Endodermal cell (in vitro differentiated cells): ENCODE results near the gene OPA1. TPM values are rescaled to one million over a fixed set of nuclear protein-coding genes. Genes with fewer than 3 reads are reported as not detected.

ENCODE experiments used
- DNase-seq: peaks from one replicate; pipeline ENCODE4 v3.0.0-alpha.2; 2017
- H3K27ac ChIP-seq: 2 replicates; pipeline ENCODE4 v1.5.1; 2013; ENCODE audit warnings: mild to moderate bottlenecking, low read depth, low read length, moderate library complexity
- H3K27me3 ChIP-seq: 2 replicates; pipeline ENCODE4 v1.6.1; 2013; ENCODE audit warnings: mild to moderate bottlenecking, low read length, moderate library complexity; ENCODE audit not compliant: insufficient read depth, control insufficient read depth, poor library complexity, severe bottlenecking
- H3K36me3 ChIP-seq: 2 replicates; pipeline ENCODE4 v1.7.0; 2013; ENCODE audit warnings: mild to moderate bottlenecking, low read length, moderate library complexity; ENCODE audit not compliant: control insufficient read depth, insufficient read depth
- H3K4me1 ChIP-seq: one replicate; pipeline ENCODE4 v1.7.0; 2013; ENCODE audit warnings: low read length; ENCODE audit not compliant: control insufficient read depth, insufficient read depth
- H3K4me3 ChIP-seq: 2 replicates; pipeline ENCODE4 v1.5.1; 2013; ENCODE audit warnings: mild to moderate bottlenecking, low read length, moderate library complexity
- H3K9ac ChIP-seq: 2 replicates; pipeline ENCODE4 v1.6.1; 2013; ENCODE audit warnings: mild to moderate bottlenecking, low read length, moderate library complexity; ENCODE audit not compliant: poor library complexity, severe bottlenecking; ENCODE audit errors: extremely low read depth
- H3K9me3 ChIP-seq: 2 replicates; pipeline ENCODE4 v1.6.1; 2013; ENCODE audit warnings: mild to moderate bottlenecking, low read length, moderate library complexity; ENCODE audit not compliant: control insufficient read depth
- H3K27ac Mint-ChIP-seq: 2 replicates; pipeline ENCODE4 v1.8.0; 2020; ENCODE audit warnings: mixed read lengths
- H3K27me3 Mint-ChIP-seq: 2 replicates; pipeline ENCODE4 v1.8.0; 2021; ENCODE audit warnings: mild to moderate bottlenecking, mixed read lengths; ENCODE audit not compliant: insufficient read depth
- H3K36me3 Mint-ChIP-seq: 2 replicates; pipeline ENCODE4 v1.8.0; 2020; ENCODE audit warnings: low read depth, mixed read lengths
- H3K4me1 Mint-ChIP-seq: 2 replicates; pipeline ENCODE4 v1.8.0; 2020; ENCODE audit warnings: mixed read lengths
- H3K4me3 Mint-ChIP-seq: 2 replicates; pipeline ENCODE4 v1.8.0; 2020; ENCODE audit warnings: mild to moderate bottlenecking, moderate library complexity, mixed read lengths
- H3K9me3 Mint-ChIP-seq: 2 replicates; pipeline ENCODE4 v1.8.0; 2020; ENCODE audit warnings: mild to moderate bottlenecking, mixed read lengths
- WGBS, 2 experiments: methylation state at CpG; one replicate each; pipeline versions ENCODE4 v1.1.5 to v1.1.7; 2013; ENCODE audit warnings: missing lambda C conversion rate in 2 of 2, mixed read lengths in 1 of 2; ENCODE audit not compliant: insufficient coverage in 1 of 2, insufficient read length in 1 of 2; 5-methylcytosine and 5-hydroxymethylcytosine counted together
- total RNA-seq, 2 donors: library from RNA; stranded (reverse); fragmentation: NEBNext Ultra II Directional in 1 of 2; extraction: Animal tissue kit (Norgen Biotek cat#: 25700) in 1 of 2; gene quantifications; 2 replicates in 1 of 2; 3 replicates in 1 of 2; pipeline ENCODE4 v1.2.1, GENCODE V29; 2021
- TF ChIP-seq, protein P1 (sequence below): fragments of 200-600 bp; sonication (generic); conservative IDR thresholded peaks from 2 replicates; pipeline ENCODE4 v1.5.0; 2021; ENCODE audit warnings: antibody characterized with exemption, mild to moderate bottlenecking

OPA1 gene
- total RNA-seq, 2 donors from 2014 or later = 61.5 to 69.4 TPM

DNA sequence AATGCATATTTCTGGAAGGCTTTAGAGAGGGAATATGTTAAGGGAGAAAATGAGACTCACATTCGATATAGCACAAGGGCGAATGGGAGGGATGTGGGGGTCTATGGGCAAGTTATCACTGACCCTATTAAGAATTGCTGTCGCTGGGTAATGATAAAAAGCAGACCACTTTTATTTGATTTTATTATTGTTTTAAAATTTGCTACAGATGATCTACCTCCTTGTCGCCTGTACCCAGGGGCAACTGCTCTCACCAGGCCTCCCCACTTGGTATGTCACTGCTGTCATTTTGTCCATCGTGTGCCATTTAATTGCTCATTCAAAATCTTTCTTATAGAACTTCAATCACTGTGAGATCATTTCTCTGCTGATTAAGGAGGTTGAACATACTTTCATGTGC is 153.8 kb downstream of the OPA1 start:
- no peaks in the 10 kb centered on the region for H3K36me3 ChIP-seq
- TF ChIP-seq, protein P1, sequence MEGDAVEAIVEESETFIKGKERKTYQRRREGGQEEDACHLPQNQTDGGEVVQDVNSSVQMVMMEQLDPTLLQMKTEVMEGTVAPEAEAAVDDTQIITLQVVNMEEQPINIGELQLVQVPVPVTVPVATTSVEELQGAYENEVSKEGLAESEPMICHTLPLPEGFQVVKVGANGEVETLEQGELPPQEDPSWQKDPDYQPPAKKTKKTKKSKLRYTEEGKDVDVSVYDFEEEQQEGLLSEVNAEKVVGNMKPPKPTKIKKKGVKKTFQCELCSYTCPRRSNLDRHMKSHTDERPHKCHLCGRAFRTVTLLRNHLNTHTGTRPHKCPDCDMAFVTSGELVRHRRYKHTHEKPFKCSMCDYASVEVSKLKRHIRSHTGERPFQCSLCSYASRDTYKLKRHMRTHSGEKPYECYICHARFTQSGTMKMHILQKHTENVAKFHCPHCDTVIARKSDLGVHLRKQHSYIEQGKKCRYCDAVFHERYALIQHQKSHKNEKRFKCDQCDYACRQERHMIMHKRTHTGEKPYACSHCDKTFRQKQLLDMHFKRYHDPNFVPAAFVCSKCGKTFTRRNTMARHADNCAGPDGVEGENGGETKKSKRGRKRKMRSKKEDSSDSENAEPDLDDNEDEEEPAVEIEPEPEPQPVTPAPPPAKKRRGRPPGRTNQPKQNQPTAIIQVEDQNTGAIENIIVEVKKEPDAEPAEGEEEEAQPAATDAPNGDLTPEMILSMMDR = no peak
- Mint-ChIP-seq H3K27me3 (no peaks in the 10 kb centered on the region), H3K27ac (no peak overlapping the region), H3K4me1 (peaks cover 27% of the 10 kb centered on the region), H3K9me3 (peaks cover 7% of the 10 kb centered on the region), H3K4me3 (no peak overlapping the region), H3K36me3 (no peaks in the 10 kb centered on the region)
- no peak overlapping the region for H3K4me3 ChIP-seq
- H3K27ac ChIP-seq = no peak overlapping the region
- no peak for DNase-seq
- no peaks in the 10 kb centered on the region for H3K27me3 ChIP-seq
- H3K9ac ChIP-seq = no peak overlapping the region
- peaks cover 11% of the 10 kb centered on the region for H3K4me1 ChIP-seq
- 93% methylated on average over 4 to 5 of the region's 5 CpGs for WGBS, 2 experiments
- no peaks in the 10 kb centered on the region for H3K9me3 ChIP-seq

Other genes starting within 250 kb of the OPA1 start
- gene ATP13A5, start 214.5 kb upstream of the OPA1 start, total RNA-seq = under 1 TPM in 1 of 2 donors, not detected in 1; 0.59 TPM
- gene ATP13A4, start 38.3 kb upstream of the OPA1 start, total RNA-seq = 1 to 10 TPM in 1 of 2 donors, under 1 TPM in 1; 0.57 to 1.3 TPM